Stimulated activated CD4-positive, alpha-beta T cell treated with anti-CD3 and anti-CD28 coated beads, Interleukin-12 subunit alpha, Interleukin-12 subunit beta, amount 100 ng/mL, for 4 hours (primary cell): Measurements from ENCODE around the gene POLR2L.

Experiments
- DNase-seq: peaks from one replicate; pipeline ENCODE4 v3.0.0-alpha.2; 2020

Gene POLR2L

DNA sequence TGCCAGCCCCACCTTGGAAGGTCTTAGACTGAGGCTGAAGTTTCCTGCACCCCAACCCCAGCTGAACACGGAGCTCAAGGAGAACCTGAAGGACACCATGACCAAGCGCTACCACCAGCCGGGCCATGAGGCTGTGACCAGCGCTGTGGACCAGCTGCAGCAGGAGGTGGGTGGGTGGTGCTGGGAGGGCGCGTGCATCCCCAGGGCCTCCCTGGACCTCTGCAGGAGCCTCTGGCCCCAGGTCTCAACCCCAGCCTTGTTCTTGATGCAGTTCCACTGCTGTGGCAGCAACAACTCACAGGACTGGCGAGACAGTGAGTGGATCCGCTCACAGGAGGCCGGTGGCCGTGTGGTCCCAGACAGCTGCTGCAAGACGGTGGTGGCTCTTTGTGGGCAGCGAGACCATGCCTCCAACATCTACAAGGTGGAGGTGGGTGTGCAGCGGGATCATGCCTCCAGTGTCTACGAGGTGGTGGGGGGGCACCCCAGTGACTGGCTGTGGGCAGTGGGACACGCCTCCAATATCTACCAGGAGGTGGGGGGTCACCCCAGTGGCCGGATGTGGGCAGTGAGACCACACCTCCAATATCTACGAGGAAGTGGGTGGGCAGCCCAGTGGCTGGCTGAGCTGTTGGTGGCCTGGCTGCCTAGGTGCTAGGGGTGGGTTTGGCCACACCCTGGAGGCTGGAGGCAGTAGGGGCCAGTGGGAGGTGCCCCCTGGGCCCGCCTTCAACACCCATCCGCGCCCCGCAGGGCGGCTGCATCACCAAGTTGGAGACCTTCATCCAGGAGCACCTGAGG lies 4.9 kb downstream of the POLR2L start:
- no peak for DNase-seq

DNA sequence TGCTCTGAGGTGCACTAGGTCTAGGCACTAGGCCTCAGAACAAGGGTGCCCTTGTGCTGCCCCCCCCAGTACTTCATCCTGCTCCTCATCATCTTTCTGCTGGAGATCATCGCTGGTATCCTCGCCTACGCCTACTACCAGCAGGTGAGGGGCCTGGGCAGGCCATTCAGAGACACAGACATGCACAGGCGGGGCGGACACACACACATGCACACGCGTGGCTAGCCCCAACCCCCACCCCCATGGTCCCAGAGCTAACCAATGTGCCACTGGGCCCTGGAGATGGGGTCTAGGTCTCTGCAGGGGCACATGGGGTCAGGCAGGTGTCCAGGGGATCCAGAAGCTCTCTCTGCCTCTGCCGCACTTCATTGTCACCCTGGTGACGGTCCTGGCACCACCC lies 5.6 kb downstream of the POLR2L start:
- no peak for DNase-seq

DNA sequence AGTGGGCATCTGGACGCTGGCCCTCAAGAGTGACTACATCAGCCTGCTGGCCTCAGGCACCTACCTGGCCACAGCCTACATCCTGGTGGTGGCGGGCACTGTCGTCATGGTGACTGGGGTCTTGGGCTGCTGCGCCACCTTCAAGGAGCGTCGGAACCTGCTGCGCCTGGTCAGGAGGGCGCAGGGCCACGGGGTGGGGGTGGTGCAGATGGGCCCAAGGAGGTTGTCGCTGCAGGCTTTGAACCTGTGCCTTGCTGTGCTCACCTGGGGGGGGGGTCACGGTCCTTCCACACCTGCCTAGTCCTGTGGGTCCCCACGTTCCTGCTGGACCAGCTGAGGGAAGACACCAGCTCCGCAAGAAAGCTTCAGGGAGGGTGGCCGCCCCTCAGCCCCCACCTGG lies 6.1 kb downstream of the POLR2L start:
- DNase-seq = no peak

DNA sequence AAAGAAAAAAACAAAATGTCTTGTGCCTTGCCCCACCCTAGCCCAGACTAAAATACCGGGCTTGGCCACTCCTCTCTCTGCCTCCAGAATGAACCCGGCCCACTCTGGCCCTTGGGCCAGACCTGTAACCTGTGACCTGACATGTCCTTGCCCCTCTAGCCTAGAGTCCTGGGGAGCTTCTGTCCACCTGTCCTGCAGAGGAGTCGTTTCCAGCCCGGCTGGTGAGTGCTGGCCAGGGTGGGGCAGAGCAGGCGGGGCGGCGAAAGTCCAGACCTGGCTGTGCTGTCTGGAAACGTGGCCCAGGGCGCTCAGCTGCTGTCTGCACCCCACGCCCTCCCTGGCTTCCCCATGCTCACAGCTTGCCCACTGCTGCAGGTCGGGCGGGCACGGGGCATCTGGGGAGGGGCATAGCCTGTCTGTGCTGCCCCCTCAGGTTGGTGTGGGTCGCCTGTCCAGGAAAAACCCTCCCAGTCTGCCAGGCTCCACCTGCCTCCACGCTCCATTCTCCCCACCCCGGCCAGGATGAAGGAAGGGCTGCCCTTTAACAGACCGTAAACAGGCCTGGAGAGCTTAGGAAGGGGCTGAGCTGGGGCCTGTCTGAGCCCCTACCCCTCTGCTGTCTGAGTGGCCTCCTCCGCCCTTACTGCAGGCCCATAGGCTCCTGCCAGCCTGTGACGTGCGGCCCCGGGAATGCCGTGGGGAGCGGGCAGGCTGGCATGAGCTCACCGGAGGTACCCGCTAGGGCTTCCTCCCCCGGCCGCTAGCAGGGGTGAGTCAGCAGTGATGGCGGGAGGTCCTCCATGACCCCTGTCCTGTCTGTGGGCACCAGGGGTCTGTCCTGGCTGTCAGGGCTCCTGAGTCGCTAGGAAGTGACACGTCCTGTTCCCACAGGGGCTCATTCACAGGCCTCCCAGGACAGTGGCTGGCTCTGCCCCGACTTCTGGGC lies 7.7 kb downstream of the POLR2L start:
- DNase-seq = no peak

DNA sequence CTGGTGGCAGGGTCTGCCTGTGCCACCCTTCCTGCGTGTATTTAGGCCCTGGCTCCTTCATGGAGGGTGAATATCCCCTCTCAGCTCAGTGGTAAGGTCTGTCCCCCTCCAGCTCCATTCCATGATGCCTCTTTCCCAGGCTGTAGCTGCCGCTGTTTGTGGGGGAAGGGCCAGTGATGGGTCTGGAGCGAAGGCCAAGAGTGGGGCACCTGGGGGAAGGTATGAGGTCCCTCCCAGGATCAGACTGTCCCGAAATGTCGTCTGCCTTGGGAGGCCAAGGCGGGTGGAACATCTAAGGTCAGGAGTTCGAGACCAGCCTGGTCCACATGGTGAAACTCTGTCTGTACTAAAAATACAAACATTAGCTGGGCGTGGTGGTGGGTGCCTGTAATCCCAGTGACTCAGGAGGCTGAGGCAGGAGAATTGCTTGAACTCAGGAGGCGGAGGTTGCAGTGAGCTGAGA lies 8.4 kb downstream of the POLR2L start:
- no peak for DNase-seq

DNA sequence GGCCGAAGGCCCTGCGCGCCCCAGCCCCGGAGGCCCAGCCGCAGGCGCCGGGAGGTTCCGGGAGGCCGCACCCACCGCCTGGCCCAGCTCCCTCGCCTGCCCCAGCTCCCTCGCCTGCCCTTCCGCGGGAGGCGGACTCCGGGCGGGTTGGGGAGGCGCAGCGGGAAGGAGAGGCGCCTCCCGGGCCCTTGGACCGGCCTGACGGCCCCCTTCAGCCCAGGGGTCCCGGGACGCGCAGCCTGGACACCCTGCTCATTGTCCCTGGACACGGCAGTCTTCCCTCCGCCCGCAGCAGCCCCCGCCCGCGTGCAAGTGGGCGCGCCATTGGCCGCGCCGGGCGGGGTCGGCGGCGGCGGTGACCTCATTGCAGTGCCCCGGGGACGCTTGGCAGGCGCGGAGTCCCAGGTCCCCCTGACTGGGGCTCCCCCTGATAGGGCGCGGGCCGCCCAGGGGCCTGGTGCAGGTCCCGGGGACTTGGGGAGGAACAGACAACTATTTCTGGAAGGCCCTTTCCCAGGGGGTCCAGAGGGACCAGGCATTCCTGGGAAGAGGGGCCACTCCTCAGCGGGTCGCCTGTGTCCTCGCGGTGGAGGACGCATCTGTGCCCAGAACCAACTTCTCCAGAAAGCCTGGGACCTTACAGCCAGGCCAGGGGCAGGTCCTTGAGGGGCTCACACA lies 9.1 kb downstream of the POLR2L start:
- DNase-seq = no peak

DNA sequence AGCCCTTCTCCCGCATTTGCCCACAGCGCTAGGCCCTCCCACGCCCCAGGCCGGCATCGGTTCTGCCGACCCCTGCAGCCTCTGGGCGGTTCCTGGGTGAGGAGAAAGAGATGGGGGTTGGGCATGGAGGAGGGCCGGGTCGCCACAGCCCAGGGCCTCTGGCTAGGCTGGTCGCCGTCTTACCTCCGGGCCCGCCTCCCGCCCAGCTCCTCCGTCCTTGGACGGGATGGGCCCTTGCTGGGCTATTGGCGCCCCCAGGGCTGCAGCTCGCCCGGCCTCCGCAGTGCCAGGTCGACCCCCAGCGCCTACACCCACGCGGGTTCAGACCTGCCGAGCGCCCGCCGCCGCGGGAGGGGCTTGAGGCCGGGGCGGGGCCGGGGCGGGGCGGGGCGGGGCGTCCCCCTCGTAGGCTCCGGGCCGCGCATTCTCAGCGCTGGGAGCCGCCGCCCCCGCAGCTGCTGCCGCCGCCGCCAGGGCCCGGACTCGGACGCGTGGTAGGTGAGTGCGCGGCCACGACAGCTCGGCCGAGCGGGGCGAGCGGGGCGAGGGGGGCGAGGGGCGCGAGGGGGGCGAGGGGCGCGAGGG lies 9.7 kb downstream of the POLR2L start, which contains the start of gene CD151:
CD151 (plus strand) TSS at position 424 of the 585 bp plus-strand sequence. CDS start 3,118 bp downstream, outside the sequence.
- DNase-seq = peak; percentile 57

DNA sequence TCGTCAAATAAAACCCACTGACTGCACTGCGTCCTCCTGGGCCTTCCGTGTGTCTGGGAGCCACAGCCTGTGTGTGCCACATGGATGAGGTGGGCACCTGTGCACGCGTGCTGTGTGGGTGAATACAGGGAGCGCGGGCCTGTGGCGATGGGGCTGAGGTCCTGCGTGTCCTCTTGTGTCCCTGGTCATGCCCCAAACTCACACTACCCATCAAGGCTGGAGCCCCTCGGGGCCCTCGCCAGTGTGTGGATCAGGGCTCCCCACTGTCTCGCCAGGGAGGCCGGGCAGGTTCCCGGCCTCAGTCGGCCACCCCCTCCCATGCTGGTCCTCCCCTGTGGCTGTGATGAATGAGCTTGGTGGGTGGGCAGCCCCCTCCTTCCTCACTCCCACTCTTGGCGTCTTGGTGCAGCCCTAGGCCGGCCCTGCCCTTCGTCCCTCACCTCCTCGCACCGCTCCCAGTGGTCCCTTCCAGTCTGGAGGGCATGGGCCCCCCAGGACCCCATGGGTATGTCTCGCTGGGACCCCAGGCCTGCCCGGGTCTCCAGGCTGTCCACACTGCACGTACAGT lies 10.3 kb downstream of the POLR2L start:
- DNase-seq = no peak

DNA sequence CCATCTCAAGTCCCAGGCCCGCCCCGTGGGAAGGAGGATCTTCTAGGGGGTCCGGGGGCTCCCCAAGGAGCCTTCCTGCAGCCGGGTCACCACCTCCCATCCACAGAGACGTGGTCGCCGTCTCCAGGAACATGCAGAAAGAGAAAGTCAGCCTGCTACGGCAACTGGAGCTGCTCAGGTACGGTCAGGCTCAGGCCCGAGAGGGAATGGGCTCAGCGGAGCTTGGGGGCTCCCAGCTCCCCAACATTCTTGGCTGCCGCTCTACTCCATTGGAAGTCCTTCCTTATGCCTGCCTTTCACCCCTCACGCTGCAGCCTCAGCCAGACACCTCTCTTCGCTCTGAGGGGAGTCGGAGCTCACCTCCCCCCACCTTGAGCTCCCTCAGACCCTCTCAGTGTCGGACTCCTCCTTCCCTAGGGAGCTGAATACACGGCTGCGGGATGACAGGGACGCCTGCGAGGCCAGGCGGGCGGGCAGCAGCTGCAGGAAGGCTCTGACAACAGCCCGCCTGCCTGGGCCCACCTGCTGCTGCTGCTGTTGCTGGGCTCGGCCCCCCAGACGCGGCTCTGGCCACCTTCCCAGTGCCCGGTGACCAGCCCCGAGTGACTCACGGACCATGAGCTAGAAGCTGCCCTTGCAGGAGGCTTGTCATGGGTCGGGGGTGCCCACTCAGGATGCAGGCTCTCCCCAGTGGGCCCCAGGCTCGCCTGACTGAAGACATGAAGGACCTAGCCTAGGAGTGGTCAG lies 11.0 kb downstream of the POLR2L start:
- DNase-seq = no peak

DNA sequence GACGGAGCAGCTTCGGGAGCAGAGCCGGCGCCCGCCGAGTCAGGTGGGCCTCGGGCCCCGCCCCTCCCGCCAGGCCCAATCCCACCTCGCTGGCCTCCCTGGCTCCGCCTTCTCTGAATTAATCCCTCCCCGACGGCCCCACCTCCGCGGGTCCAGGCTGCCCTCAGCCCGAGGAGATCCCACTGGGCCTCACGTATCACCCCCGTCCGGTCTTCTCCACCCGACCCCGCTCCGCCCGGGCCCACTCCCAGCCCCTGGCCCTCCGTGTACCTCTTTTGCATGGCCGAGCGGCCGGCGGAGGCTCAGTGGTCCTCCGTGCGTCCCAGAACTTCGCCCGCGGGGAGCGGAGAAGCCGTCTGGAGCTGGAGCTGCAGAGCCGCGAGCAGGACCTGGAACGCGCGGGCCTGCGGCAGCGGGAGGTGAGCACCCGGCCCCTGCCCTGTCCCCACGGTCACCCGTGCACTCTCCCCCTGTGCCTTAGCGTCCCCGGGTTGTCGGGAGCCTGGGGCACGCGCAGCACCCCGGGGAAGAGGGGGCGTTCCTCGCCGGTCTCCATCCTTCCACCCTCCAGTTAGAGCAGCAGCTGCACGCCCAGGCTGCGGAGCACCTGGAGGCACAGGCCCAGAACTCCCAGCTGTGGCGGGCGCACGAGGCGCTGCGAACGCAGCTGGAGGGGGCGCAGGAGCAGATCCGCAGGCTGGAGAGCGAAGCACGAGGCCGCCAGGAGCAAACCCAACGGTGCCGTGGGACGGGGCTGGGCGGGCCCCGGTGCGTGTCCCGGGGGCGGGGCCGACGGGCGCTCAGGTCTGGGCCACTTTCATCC lies 11.8 kb downstream of the POLR2L start:
- DNase-seq = peak; percentile 52

DNA sequence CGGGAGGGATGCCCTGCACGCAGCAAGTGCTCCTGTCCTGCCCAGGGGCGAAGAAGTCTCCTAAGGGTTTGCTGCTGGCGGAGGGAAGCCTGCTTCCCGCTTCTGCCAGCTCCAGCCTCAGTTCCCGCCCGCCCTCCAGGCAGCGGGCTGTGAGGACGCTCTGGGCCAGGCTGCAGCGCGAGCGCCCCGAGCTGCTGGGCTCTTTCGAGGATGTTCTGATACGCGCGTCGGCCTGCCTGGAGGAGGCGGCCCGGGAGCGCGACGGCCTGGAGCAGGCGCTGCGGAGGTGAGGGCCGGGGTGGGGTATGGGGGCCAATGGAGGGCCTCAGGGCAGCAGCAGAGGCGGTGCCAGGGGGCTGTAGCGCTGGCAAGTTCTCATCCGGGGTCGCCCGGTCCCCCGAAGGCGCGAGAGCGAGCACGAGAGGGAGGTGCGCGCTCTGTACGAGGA lies 12.5 kb downstream of the POLR2L start:
- no peak for DNase-seq

DNA sequence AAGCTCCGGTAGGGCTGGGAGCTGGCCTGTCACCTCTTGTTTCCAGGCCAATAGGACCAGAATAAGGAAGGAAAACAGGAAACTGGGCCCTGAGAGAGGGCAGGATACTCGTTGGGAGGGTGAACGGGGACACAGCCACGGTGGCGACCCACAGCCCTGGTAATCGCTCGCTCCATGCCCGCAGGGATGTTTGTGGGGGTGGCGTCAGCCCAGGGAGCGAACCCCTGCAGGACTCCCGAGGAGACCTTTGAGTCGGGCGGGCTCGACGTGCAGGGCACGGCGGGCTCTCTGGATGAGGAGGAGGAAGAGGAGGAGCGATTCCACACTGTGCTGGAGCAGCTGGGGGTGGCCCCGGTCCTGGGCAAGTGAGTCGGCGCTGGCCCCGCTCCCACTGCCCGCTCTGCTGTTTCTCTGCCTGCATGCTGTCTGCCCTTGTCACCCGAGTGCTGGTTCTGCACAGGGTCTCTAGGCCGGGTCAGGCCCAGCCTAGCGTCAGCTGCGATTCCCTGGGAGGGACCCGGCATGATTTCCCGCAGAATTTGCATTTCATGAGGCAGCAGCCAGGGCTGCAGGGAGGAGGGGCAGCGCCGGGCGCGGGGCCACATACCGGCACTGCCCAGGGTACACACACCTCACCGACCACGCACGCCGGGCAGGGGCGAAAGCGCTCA lies 13.0 kb downstream of the POLR2L start:
- no peak for DNase-seq

DNA sequence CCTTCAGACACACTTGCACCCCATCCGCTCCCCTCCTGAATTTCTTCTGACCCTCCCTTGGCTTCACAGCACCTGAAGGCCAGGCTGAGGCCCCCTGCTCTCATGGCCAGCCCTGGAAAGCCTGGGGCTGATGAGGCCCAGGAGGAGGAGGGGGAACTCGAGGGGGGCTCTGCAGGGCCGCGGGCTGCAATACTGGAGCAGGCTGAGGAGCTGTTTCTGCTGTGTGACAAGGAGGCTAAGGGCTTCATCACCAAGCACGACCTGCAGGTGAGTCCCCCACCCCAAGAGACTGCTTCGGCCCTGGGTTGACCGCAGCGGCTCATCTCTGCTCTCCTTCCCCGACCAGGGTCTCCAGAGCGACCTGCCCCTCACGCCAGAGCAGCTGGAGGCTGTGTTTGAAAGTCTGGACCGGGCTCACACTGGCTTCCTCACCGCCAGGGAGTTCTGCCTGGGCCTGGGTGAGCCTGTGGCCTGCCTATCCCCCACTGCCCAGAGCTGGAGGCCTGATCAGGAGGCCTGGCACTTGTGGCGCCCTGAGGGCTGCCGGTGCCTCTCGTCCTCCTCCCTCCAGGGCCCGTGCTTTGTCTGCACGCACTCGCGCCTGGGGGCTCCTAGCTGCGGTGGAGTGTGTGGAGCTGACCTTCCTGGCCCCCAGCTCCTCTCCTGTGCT lies 13.7 kb downstream of the POLR2L start:
- DNase-seq = no peak

DNA sequence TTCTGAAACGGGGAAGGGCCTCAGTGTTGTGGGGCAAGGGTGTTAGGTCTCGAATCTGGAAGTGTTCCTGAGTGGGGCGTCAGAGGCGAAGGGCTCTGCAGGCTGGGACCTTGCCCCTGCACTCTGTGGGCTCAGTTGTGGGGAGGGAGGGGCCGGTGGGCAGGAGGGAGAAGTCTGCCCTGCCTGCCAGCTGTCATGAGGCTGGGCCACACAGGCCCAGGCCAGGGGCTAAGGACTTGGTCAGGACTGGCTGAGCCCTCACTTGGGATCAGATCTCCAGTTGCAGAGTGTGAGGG lies 14.5 kb downstream of the POLR2L start, which contains the start of gene CRACR2B:
CRACR2B (plus strand) TSS at position 23 of the 296 bp plus-strand sequence. CDS start 689 bp downstream, outside the sequence.
- no peak for DNase-seq

DNA sequence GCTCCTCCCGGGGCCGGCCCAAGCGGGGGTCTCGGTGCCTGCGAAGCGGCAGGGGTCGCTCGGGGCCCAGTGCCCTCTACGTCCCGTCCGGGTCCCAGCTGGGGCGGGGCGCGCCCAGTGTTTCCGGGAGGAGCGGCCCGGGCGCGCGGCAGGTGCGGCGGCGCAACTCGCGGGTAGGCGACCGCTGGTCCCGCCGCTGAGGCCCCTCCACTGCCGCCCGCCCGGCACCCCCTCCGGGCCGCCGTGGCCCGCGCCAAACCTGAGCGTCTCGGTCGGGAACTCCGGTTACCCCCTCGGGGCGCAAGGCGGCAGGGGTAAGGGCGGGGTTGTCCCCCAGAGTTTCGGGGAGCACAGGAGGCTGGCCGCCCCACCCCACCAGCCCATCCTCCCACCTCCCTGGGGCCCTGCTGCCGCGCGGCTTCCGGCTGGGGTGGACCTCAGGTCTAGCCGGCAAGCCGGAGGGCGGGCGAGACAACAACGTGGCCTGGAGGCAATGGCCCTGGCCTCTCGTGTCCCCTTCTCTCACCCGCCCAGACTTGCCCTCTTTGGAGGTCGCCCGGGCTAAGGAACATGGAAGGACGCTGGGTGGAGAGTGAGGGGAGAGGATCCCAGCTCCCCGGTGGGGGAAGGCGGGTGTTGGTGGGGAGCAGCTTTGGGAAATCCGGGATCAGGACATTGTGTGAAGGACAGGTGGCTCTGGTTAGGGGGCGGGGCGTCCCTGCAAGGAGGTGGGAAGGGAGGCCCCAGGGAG lies 15.0 kb downstream of the POLR2L start:
- no peak for DNase-seq

DNA sequence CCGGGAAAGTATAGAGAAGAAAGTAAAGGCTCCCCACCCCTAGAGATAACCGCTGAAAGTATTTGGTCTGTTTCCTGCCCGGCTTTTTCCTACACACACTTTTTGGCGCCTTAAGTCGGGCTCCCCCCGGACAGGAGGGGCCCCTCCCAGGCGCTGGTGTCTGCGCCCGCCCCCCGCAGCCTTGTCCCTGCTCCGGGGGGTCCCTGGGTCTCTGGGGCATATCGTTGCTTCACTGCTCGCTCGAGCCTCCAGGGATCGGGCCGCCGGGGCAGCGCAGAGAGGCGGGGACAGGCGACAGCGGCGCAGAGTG lies 15.5 kb downstream of the POLR2L start:
- DNase-seq = no peak

DNA sequence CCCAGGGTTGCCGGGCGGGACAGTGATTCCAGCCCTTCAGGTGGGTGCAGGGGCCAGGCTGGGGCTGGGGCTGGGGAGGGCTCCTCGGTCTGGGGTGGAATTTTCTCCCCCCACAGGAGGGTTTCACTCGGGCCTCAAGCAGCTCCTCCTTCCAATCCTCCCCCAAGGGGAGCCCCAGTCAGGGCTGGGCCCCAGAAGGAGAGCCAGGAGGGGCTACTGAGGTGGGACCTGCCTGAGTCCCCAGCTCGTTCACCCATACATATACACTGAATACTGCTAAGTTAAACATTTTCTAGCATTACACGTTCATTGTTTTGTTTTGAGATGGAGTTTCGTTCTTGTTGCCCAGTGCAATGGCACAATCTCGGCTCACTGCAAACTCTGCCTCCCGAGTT lies 16.1 kb downstream of the POLR2L start:
- no peak for DNase-seq

DNA sequence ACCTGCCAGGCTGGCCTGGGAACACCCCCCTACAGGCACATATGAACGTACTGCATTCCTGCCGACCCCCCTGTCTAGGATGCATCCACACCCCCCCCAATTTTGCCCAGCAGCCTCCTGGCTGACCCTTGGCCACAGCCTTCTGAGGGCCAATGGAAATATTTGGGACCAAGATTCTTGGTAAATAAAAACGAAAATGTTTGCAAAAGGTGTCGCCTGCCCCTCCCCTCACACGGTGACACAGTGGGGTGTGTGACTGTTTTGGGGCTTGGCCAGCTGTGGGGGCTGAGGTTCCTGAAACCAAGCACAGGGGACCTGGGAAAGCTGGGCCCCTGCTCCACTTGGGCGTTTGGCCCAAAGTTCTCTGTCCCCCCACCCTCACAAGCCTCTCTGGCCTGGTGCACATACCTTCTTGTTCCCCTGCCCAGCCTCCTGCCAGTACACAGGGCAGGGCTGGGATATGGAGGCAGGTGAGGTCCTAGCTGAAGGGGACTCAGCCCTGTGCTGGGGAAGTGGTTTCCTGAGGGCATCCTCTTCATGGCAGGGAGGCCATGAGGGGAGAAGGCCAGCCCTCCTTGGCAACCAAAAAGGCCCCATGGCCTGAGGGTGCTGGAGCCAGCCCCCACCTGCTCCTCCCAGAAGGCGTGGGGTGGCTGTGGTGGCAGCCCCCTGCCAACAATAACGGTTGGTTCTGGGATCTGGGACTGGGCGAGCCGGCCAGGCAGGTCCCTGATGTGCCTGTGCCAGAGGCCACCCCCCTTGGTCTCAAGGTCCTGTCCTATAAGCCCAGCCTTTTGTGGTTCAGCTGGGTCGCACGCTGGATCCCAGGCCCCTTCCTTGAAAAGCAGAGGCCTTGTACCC lies 16.7 kb downstream of the POLR2L start:
- no peak for DNase-seq
